SK-N-MC (cell line): ENCODE data around the gene SSH3.

Source experiments
- EZH2 ChIP-seq: fragments of 200-600 bp; sonication (generic); IDR thresholded peaks from one replicate; pipeline ENCODE4 v1.6.1; 2017; ENCODE audit warnings: antibody characterized with exemption
- POLR2AphosphoS5 ChIP-seq: IDR thresholded peaks from 2 replicates; pipeline ENCODE4 v1.6.1; 2012; ENCODE audit warnings: mild to moderate bottlenecking, low read depth, low read length, borderline replicate concordance

- TF ChIP-seq POLR2AphosphoS5 = no peak
- TF ChIP-seq EZH2 = no peak
Observed at GRCh38 chr11:67349928-67350465, 46.7 kb downstream of the SSH3 start.
